Posterior vena cava (tissue), 2 donors: ENCODE measurements around the gene ADAMTS13. TPM values are rescaled to one million over a fixed set of nuclear protein-coding genes. Genes with fewer than 3 reads are reported as not detected.

Experiments
- DNase-seq: peaks from one replicate; pipeline ENCODE4 v3.0.0-alpha.2; 2020; ENCODE audit warnings: low spot score
- intact Hi-C, 2 donors: fragments of 100-400 bp; cut with DNase I; formaldehyde crosslinking; loops; one replicate each; pipeline versions ENCODE4 v1.14.1 to v1.14.2; 2022 to 2023
- total RNA-seq, 2 donors: library from RNA; stranded (reverse); fragmentation: NEBNext Ultra II Directional; extraction: Animal tissue kit (Norgen Biotek cat#: 25700); gene quantifications; one replicate each; pipeline ENCODE4 v1.2.1, GENCODE V29; 2021
- donor health status: DM: yes; HTN: yes; CAD: no.
- donor health status: DM: yes; HTN: yes; CAD: no.

ADAMTS13 gene
- total RNA-seq, 2 donors from 2014 or later, result 0.48 to 1.8 TPM

- DNase-seq, result no peak
- intact Hi-C loops, result no loop called here
Observed at GRCh38 chr9:133463864-133464615, 41.9 kb downstream of the ADAMTS13 start.

GRCh38 chr9:133464638-133465037, 42.5 kb downstream of the ADAMTS13 start:
- intact Hi-C loops, result no loop called here
- DNase-seq, result no peak

- DNase-seq, result no peak
- intact Hi-C loops, result no loop called here
Observed at GRCh38 chr9:133465984-133466383, 43.8 kb downstream of the ADAMTS13 start.

- intact Hi-C loops, result no loop called here
- DNase-seq, result no peak
Observed at GRCh38 chr9:133467101-133467500, 44.9 kb downstream of the ADAMTS13 start.

- DNase-seq, result no peak
- intact Hi-C loops, result no loop called here
Observed at GRCh38 chr9:133468374-133468773, 46.2 kb downstream of the ADAMTS13 start.

- DNase-seq, result no peak
- intact Hi-C loops, result no loop called here
Observed at GRCh38 chr9:133468777-133469421, 46.7 kb downstream of the ADAMTS13 start.

- intact Hi-C loops, result no loop called here
- DNase-seq, result no peak
Observed at GRCh38 chr9:133470427-133470924, 48.3 kb downstream of the ADAMTS13 start.

- intact Hi-C loops, result no loop called here
- DNase-seq, result no peak
Observed at GRCh38 chr9:133470988-133471387, 48.8 kb downstream of the ADAMTS13 start.

- intact Hi-C loops, result no loop called here
- DNase-seq, result no peak
Observed at GRCh38 chr9:133471551-133472276, 49.5 kb downstream of the ADAMTS13 start.

GRCh38 chr9:133472277-133472645, 50.1 kb downstream of the ADAMTS13 start:
- intact Hi-C loops, result no loop called here
- DNase-seq, result no peak

GRCh38 chr9:133472753-133473378, 50.7 kb downstream of the ADAMTS13 start:
- intact Hi-C loops, result no loop called here
- no peak for DNase-seq

GRCh38 chr9:133473743-133474142, 51.6 kb downstream of the ADAMTS13 start:
- no peak for DNase-seq
- intact Hi-C loops, result no loop called here

GRCh38 chr9:133474215-133474614, 52.0 kb downstream of the ADAMTS13 start:
- DNase-seq, result no peak
- intact Hi-C loops, result no loop called here

- intact Hi-C loops, result no loop called here
- no peak for DNase-seq
Observed at GRCh38 chr9:133474853-133475252, 52.7 kb downstream of the ADAMTS13 start.

GRCh38 chr9:133475292-133476012, 53.3 kb downstream of the ADAMTS13 start:
- DNase-seq, result no peak
- intact Hi-C loops, result no loop called here

GRCh38 chr9:133476036-133476931, 54.1 kb downstream of the ADAMTS13 start:
- intact Hi-C loops, result no loop called here

GRCh38 chr9:133476941-133477340, 54.8 kb downstream of the ADAMTS13 start:
- intact Hi-C loops, result no loop called here
- DNase-seq, result no peak

More at GRCh38 chr9:133476036-133476931, 54.1 kb downstream of the ADAMTS13 start:
- no peak for DNase-seq

- intact Hi-C loops, result no loop called here
- no peak for DNase-seq
Observed at GRCh38 chr9:133477461-133477860, 55.3 kb downstream of the ADAMTS13 start.
